Neural progenitor cell (in vitro differentiated cells): ENCODE data around the gene AKR1A1. TPM values are rescaled to one million over a fixed set of nuclear protein-coding genes. Genes with fewer than 3 reads are reported as not detected.
"Not testable (repeated sequence)": the region's sequence is repeated elsewhere in the genome, so short reads cannot be mapped to it uniquely, and the experiment has no call there.

Experiments used
- DNase-seq: peaks from one replicate; pipeline ENCODE4 v3.0.0-alpha.2; 2016; ENCODE audit warnings: low spot score
- H2AFZ ChIP-seq: fragments of 200-600 bp; sonication (generic); replicated peaks from 2 replicates; pipeline ENCODE4 v1.6.1; 2016; ENCODE audit warnings: antibody characterized with exemption
- H3F3A ChIP-seq: fragments of 200-600 bp; sonication (generic); 2 replicates; pipeline ENCODE4 v1.6.1; 2016; ENCODE audit warnings: antibody characterized with exemption, low read depth
- H3K27ac ChIP-seq: fragments of 200-600 bp; sonication (generic); 2 replicates; pipeline ENCODE4 v1.5.1; 2016; ENCODE audit warnings: mild to moderate bottlenecking
- H3K27me3 ChIP-seq: fragments of 200-600 bp; sonication (generic); 2 replicates; pipeline ENCODE4 v1.6.1; 2016; ENCODE audit warnings: mild to moderate bottlenecking, moderate library complexity
- H3K36me3 ChIP-seq: fragments of 200-600 bp; sonication (generic); 2 replicates; pipeline ENCODE4 v1.5.1; 2016
- H3K4me1 ChIP-seq: fragments of 200-600 bp; sonication (generic); 2 replicates; pipeline ENCODE4 v1.6.1; 2016; ENCODE audit warnings: mixed run types
- H3K4me2 ChIP-seq: fragments of 200-600 bp; sonication (generic); 2 replicates; pipeline ENCODE4 v1.6.1; 2016
- H3K4me3 ChIP-seq: fragments of 200-600 bp; sonication (generic); 2 replicates; pipeline ENCODE4 v1.5.1; 2016
- H3K79me2 ChIP-seq: fragments of 200-600 bp; sonication (generic); 2 replicates; pipeline ENCODE4 v1.6.1; 2016; ENCODE audit warnings: low read depth
- H3K9ac ChIP-seq: fragments of 200-600 bp; sonication (generic); 2 replicates; pipeline ENCODE4 v1.6.1; 2016
- H3K9me3 ChIP-seq: fragments of 200-600 bp; sonication (generic); 2 replicates; pipeline ENCODE4 v1.5.1; 2016; ENCODE audit warnings: low read depth
- H4K20me1 ChIP-seq: fragments of 200-600 bp; sonication (generic); 2 replicates; pipeline ENCODE4 v1.6.1; 2016; ENCODE audit warnings: low read depth
- H3K27ac Mint-ChIP-seq: 3 replicates; pipeline ENCODE4 v1.8.0; 2021; ENCODE audit warnings: mixed read lengths
- H3K27me3 Mint-ChIP-seq: 2 replicates; pipeline ENCODE4 v1.8.0; 2022; ENCODE audit warnings: low read depth, mild to moderate bottlenecking, inconsistent platforms, moderate library complexity, mixed read lengths; ENCODE audit not compliant: insufficient read depth
- H3K36me3 Mint-ChIP-seq: 3 replicates; pipeline ENCODE4 v1.8.0; 2021; ENCODE audit warnings: mixed read lengths
- H3K4me1 Mint-ChIP-seq: 3 replicates; pipeline ENCODE4 v1.8.0; 2021; ENCODE audit warnings: mixed read lengths
- H3K4me3 Mint-ChIP-seq: 3 replicates; pipeline ENCODE4 v1.8.0; 2021; ENCODE audit warnings: mild to moderate bottlenecking, moderate library complexity, mixed read lengths
- H3K9me3 Mint-ChIP-seq: 3 replicates; pipeline ENCODE4 v1.8.0; 2020; ENCODE audit warnings: mixed read lengths
- EZH2 ChIP-seq: fragments of 200-600 bp; sonication (generic); IDR thresholded peaks from 2 replicates; pipeline ENCODE4 v1.6.1; 2017; ENCODE audit warnings: antibody characterized with exemption, mild to moderate bottlenecking, moderate library complexity
- EZH2phosphoT487 ChIP-seq: fragments of 200-600 bp; sonication (generic); IDR thresholded peaks from 2 replicates; pipeline ENCODE4 v1.6.1; 2017; ENCODE audit warnings: antibody characterized with exemption
- total RNA-seq: library from RNA; depleted of rRNA; stranded (reverse); fragments of >200 nt; gene quantifications from 2 replicates; pipeline ENCODE4 v1.2.3, GENCODE V29; 2015; ENCODE audit warnings: low replicate concordance
- TF ChIP-seq, protein P1 (sequence below): fragments of 200-600 bp; sonication (generic); IDR thresholded peaks from 2 replicates; pipeline ENCODE4 v1.5.1; 2017; ENCODE audit warnings: antibody characterized with exemption, mild to moderate bottlenecking

AKR1A1 gene
- total RNA-seq, 1 donor from 2014 or later, result 129 TPM

GRCh38 chr1:45510036-45510971, 40.3 kb upstream of the AKR1A1 start:
- no peak overlapping the region for H3K27ac Mint-ChIP-seq

GRCh38 chr1:45510972-45511527, 39.6 kb upstream of the AKR1A1 start:
- no peaks in the 10 kb centered on the region for H3K9me3 Mint-ChIP-seq
- H3K27ac Mint-ChIP-seq, result no peak overlapping the region
- Histone ChIP-seq H3K9me3 (no peaks in the 10 kb centered on the region), H3K9ac (no peak overlapping the region), H3K36me3 (peaks cover 4% of the 10 kb centered on the region), H4K20me1 (peaks cover 22% of the 10 kb centered on the region), H3K4me1 (no peaks in the 10 kb centered on the region), H3F3A (peaks cover 57% of the 10 kb centered on the region), H3K27me3 (no peaks in the 10 kb centered on the region), H2AFZ (no peak overlapping the region), H3K4me2 (no peak overlapping the region), H3K4me3 (no peak overlapping the region), H3K79me2 (peaks cover 6% of the 10 kb centered on the region), H3K27ac (no peak overlapping the region)
- no peak for DNase-seq
- no peak overlapping the region for H3K4me3 Mint-ChIP-seq
- TF ChIP-seq EZH2, result no peak
- no peak for TF ChIP-seq EZH2phosphoT487
- H3K4me1 Mint-ChIP-seq, result peaks cover 21% of the 10 kb centered on the region
- H3K36me3 Mint-ChIP-seq, result peaks cover 34% of the 10 kb centered on the region
- H3K27me3 Mint-ChIP-seq, result no peaks in the 10 kb centered on the region

More at GRCh38 chr1:45510036-45510971, 40.3 kb upstream of the AKR1A1 start:
- H3K4me3 ChIP-seq, result no peak overlapping the region
- no peak for DNase-seq
- H3K4me2 ChIP-seq, result no peak overlapping the region
- H3K9me3 ChIP-seq, result no peaks in the 10 kb centered on the region
- Mint-ChIP-seq H3K36me3 (peaks cover 32% of the 10 kb centered on the region), H3K4me3 (no peak overlapping the region), H3K4me1 (peaks cover 21% of the 10 kb centered on the region), H3K27me3 (no peaks in the 10 kb centered on the region), H3K9me3 (no peaks in the 10 kb centered on the region)
- no peak overlapping the region for H3K27ac ChIP-seq
- no peak overlapping the region for H3K9ac ChIP-seq
- TF ChIP-seq EZH2 (no peak), EZH2phosphoT487 (no peak)
- TF ChIP-seq, protein P1, sequence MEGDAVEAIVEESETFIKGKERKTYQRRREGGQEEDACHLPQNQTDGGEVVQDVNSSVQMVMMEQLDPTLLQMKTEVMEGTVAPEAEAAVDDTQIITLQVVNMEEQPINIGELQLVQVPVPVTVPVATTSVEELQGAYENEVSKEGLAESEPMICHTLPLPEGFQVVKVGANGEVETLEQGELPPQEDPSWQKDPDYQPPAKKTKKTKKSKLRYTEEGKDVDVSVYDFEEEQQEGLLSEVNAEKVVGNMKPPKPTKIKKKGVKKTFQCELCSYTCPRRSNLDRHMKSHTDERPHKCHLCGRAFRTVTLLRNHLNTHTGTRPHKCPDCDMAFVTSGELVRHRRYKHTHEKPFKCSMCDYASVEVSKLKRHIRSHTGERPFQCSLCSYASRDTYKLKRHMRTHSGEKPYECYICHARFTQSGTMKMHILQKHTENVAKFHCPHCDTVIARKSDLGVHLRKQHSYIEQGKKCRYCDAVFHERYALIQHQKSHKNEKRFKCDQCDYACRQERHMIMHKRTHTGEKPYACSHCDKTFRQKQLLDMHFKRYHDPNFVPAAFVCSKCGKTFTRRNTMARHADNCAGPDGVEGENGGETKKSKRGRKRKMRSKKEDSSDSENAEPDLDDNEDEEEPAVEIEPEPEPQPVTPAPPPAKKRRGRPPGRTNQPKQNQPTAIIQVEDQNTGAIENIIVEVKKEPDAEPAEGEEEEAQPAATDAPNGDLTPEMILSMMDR, result no peak
- H3F3A ChIP-seq, result peaks cover 57% of the 10 kb centered on the region
- peaks cover 4% of the 10 kb centered on the region for H3K36me3 ChIP-seq
- no peaks in the 10 kb centered on the region for H3K27me3 ChIP-seq
- H2AFZ ChIP-seq, result no peak overlapping the region
- H3K79me2 ChIP-seq, result peaks cover 4% of the 10 kb centered on the region
- peaks cover 16% of the 10 kb centered on the region for H4K20me1 ChIP-seq
- no peaks in the 10 kb centered on the region for H3K4me1 ChIP-seq

GRCh38 chr1:45512641-45513054, 38.0 kb upstream of the AKR1A1 start:
- Histone ChIP-seq H3K79me2 (peaks cover 20% of the 10 kb centered on the region), H3K27ac (no peak overlapping the region), H3F3A (peaks cover 57% of the 10 kb centered on the region), H3K9ac (no peak overlapping the region), H4K20me1 (peaks cover 29% of the 10 kb centered on the region), H2AFZ (no peak overlapping the region), H3K36me3 (peaks cover 4% of the 10 kb centered on the region), H3K4me3 (no peak overlapping the region), H3K27me3 (no peaks in the 10 kb centered on the region), H3K4me2 (no peak overlapping the region), H3K9me3 (no peaks in the 10 kb centered on the region), H3K4me1 (no peaks in the 10 kb centered on the region)
- Mint-ChIP-seq H3K27ac (no peak overlapping the region), H3K4me1 (peaks cover 21% of the 10 kb centered on the region), H3K27me3 (no peaks in the 10 kb centered on the region), H3K4me3 (peak overlapping the region; percentile 58), H3K36me3 (peaks cover 40% of the 10 kb centered on the region), H3K9me3 (no peaks in the 10 kb centered on the region)
- TF ChIP-seq EZH2phosphoT487 (no peak), EZH2 (no peak)
- TF ChIP-seq, protein P1, result peak; percentile 75
- DNase-seq, result peak; percentile 84

- H3K9me3 ChIP-seq, H3K9ac ChIP-seq, H3K27me3 ChIP-seq, H3K9me3 Mint-ChIP-seq, H3K27me3 Mint-ChIP-seq, H3K27ac ChIP-seq, H3K27ac Mint-ChIP-seq, H3K4me2 ChIP-seq, H3K4me3 ChIP-seq, H2AFZ ChIP-seq, DNase-seq, H3K36me3 ChIP-seq, H3K4me1 ChIP-seq: not testable (repeated sequence)
- Histone ChIP-seq H3K79me2 (peaks cover 30% of the 10 kb centered on the region), H4K20me1 (peaks cover 32% of the 10 kb centered on the region), H3F3A (peaks cover 50% of the 10 kb centered on the region)
- peaks cover 24% of the 10 kb centered on the region for H3K4me1 Mint-ChIP-seq
- H3K4me3 Mint-ChIP-seq, result peak overlapping the region; percentile 24
- peaks cover 35% of the 10 kb centered on the region for H3K36me3 Mint-ChIP-seq
These were observed 36.9 kb upstream of the AKR1A1 start for GRCh38 chr1:45513532-45514260.
